NCI-H524 (cell line): ENCODE data around the gene IQSEC1.
A peak's percentile ranks its signal among the peaks of the same experiment; 100 is the strongest.
"Not testable (repeated sequence)": the region's sequence is repeated elsewhere in the genome, so short reads cannot be mapped to it uniquely, and the experiment has no call there.

Experiments used
- DNase-seq, 2 experiments: peaks; one replicate each; lab custom pipeline; 2025; lab: John Stamatoyannopoulos, UW

Gene IQSEC1

GRCh38 chr3:12875857-12876836 is 197.1 kb downstream of the IQSEC1 start:
- DNase-seq: peak in 1 of 2 experiments; percentile 40

GRCh38 chr3:12871404-12871983 is 201.7 kb downstream of the IQSEC1 start:
- no peak for DNase-seq

GRCh38 chr3:12870942-12871341 is 202.3 kb downstream of the IQSEC1 start:
- DNase-seq: no peak

DNA sequence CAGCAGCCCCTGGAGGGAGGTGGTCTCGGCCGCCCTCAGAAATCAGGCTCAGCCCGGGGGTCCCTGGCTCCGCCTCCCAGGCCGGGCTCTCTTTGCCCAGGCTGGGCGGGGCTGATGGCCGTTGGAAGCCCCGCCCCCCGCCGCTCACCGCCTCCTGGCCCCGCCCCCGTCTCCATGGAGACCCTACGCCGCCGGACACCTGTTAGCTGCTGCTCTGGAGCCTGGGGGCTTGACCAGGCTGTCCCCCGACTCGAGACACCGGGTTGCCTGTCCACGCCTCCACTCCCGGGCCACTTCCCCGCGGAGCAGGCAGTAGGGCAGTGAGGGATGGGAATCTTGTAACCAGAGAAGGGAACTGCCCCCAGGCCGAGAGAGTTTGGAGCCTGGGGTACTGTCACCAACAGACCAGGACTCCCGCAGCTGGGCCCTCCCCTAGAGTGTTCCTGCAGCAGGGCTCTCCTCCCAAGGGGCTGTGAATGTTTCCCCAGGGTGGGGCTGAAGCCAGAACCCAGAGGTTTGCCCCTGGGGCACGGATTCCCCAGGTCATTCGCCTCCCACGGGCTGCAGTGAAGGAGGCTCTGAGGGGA is 204.1 kb downstream of the IQSEC1 start:
- DNase-seq: peak in 1 of 2 experiments; percentile 15

DNA sequence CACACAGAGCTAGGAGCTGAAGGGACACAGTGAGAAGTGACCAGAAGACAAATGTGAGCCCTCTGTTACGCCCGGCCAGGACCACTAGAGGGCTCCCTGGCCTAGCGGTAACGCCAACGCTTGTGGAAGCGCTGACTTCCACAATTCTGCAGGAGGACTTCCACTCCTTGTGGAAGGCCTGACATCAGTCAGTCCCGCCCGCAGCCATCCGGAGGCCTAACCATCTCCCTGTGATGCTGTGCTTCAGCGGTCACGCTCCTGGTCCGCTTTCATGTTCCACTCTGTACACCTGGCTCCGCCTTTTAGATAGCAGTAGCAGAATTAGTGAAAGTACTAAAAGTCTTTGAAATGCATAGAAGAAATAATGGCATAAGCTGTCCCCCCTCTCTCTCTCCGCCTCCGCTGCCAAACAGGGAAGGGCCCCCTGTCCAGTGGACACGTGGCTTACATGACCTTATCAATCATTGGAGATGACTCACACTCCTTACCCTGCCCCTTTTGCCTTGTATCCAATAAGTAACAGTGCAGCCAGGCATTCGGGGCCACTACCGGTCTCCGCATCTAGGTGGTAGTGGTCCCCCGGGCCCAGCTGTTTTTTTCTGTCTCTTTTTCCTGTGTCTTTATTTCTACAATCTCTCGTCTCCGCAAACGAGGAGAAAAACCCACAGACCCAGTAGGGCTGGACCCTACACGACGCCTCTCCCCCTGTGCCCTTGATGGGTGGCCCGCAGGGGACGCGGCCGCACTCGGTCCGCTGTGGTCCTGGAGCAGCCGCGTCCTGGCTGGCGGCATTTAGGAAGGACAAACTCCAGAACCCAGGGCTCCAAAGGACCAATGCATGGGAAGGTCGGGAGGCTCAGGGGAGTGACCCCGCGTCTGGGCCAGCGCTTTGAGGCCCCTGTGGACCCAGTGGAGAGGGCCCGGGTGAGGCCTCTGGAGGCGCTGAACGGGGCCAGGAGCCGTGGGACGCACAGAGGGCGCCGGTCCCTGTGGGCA is 204.9 kb downstream of the IQSEC1 start:
- peak; percentile 65 to 83 for DNase-seq

- no peak for DNase-seq
Observed at GRCh38 chr3:12866836-12867235, 206.4 kb downstream of the IQSEC1 start.

GRCh38 chr3:12865271-12865670 is 208.0 kb downstream of the IQSEC1 start:
- no peak for DNase-seq

- no peak for DNase-seq
Observed at GRCh38 chr3:12862387-12862786, 210.8 kb downstream of the IQSEC1 start.

DNA sequence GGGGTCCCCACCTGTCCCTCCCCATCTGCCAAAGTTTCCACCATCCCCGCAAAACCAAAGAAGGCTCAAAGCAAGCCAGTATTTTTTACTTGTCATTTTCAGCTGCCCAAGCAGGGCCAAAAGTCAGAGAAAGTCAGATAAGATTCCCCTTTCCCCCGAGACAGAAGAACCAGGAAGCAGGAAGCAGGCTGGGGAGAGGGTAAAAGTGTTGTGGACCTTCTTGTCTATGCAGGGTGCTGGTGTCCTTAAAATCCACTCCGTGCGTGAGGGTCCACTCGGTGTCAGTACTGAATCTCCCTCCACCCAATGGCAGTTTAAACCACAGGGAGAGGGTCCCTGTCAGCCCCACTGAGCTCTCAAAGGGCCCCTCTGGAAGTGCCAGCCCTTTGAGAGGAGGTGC is 211.6 kb downstream of the IQSEC1 start:
- DNase-seq: no peak

DNA sequence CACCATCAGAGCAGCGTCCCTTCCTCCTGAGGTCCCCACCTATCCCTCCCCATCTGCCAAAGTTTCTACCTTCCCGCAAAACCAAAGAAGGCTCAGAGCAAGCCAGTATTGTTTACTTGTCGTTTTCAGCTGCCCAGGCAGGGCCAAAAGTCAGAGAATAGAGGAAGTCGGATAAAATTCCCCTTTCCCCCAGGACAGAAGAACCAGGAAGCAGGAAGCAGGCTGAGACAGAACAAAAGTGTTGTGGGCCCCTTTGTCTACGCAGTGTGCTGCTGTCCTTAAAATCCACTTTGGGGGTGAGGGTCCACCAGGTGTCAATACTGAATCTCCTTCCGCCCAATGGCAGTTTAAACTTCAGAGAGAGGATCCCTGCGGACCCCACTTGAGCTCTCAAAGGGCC is 213.4 kb downstream of the IQSEC1 start:
- no peak for DNase-seq

- DNase-seq: no peak
Observed at GRCh38 chr3:12856626-12857025, 216.6 kb downstream of the IQSEC1 start.

- DNase-seq: no peak
Observed at GRCh38 chr3:12854565-12854964, 218.7 kb downstream of the IQSEC1 start.

GRCh38 chr3:12853847-12854246 is 219.4 kb downstream of the IQSEC1 start:
- DNase-seq: not testable (repeated sequence)

GRCh38 chr3:12852201-12852600 is 221.0 kb downstream of the IQSEC1 start:
- no peak for DNase-seq
